Measurements from ENCODE around the gene SURF6. TPM values are rescaled to one million over a fixed set of nuclear protein-coding genes. Genes with fewer than 3 reads are reported as not detected.
A peak's percentile ranks its signal among the peaks of the same experiment; 100 is the strongest.

The SURF6 gene
- total RNA-seq, 1 donor from 2014 or later, result 15.0 TPM

DNA sequence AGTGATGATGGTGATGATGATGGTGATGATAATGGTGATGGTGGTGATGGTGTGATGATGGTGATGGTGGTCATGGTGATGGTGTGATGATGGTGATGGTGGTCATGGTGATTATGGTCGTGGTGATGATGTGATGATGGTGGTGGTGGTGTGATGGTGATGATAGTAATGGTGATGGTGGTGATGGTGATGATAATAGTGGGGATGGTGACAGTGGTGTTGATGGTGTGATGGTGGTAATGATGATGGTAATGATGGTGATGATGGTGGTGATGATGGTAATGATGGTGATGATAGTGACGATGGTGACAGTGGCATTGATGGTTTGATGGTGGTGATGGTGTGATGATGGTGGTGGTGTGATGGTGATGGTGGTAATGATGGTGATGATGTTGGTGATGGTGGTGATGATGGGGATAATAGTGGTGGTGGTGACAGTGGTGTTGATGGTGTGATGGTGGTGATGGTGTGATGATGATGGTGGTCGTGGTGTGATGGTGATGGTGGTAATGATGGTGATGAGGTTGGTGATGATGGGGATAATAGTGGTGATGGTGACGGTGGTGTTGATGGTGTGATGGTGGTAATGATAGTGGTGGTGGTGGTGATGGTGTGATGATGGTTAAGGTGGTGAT lies 46.6 kb upstream of the SURF6 start:
- peaks cover 4% of the 10 kb centered on the region for H3K27me3 Mint-ChIP-seq (ENCODE audit: unreplicated experiment)
- H3K9me3 Mint-ChIP-seq (ENCODE audit: unreplicated experiment), result no peaks in the 10 kb centered on the region

DNA sequence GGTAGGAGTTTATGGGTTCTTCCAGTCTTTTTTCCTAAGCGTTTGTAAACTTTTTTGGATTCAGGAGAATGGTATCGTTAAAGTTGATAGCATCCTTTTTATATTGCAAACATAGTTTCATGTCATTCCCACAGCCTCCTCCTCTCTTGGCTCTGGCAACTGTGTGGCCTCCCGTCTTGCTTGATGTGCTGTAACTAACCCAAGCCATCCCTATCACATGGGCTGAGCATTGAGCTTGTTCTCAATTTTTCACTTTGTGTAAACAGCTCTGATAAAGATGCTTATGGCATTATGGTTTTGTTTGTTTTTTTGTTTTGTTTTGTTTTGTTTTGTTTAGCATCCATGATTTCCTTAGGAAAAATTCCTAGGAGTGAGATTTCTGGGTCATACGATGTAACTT lies 44.7 kb upstream of the SURF6 start:
- TF ChIP-seq, protein P1, sequence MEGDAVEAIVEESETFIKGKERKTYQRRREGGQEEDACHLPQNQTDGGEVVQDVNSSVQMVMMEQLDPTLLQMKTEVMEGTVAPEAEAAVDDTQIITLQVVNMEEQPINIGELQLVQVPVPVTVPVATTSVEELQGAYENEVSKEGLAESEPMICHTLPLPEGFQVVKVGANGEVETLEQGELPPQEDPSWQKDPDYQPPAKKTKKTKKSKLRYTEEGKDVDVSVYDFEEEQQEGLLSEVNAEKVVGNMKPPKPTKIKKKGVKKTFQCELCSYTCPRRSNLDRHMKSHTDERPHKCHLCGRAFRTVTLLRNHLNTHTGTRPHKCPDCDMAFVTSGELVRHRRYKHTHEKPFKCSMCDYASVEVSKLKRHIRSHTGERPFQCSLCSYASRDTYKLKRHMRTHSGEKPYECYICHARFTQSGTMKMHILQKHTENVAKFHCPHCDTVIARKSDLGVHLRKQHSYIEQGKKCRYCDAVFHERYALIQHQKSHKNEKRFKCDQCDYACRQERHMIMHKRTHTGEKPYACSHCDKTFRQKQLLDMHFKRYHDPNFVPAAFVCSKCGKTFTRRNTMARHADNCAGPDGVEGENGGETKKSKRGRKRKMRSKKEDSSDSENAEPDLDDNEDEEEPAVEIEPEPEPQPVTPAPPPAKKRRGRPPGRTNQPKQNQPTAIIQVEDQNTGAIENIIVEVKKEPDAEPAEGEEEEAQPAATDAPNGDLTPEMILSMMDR (IDR thresholded peaks at IDR 0.05; ENCODE audit: partially characterized antibody, unreplicated experiment), result no peak
- H3K9me3 Mint-ChIP-seq (ENCODE audit: unreplicated experiment), result no peaks in the 10 kb centered on the region
- H3K4me3 Mint-ChIP-seq (ENCODE audit: unreplicated experiment), result no peak overlapping the region
- DNase-seq, result no peak
- no peak overlapping the region for H3K27ac Mint-ChIP-seq (ENCODE audit: unreplicated experiment)
- no peaks in the 10 kb centered on the region for H3K36me3 Mint-ChIP-seq (ENCODE audit: unreplicated experiment)
- H3K4me1 Mint-ChIP-seq (ENCODE audit: low read depth, unreplicated experiment), result no peaks in the 10 kb centered on the region
- peaks cover 3% of the 10 kb centered on the region for H3K27me3 Mint-ChIP-seq (ENCODE audit: unreplicated experiment)

More for the DNA sequence above, 46.6 kb upstream of the SURF6 start:
- TF ChIP-seq, protein P1 (IDR thresholded peaks at IDR 0.05; ENCODE audit: partially characterized antibody, unreplicated experiment), result no peak
- Mint-ChIP-seq H3K4me3 (ENCODE audit: unreplicated experiment) (no peak overlapping the region), H3K36me3 (ENCODE audit: unreplicated experiment) (no peaks in the 10 kb centered on the region), H3K4me1 (ENCODE audit: low read depth, unreplicated experiment) (no peaks in the 10 kb centered on the region), H3K27ac (ENCODE audit: unreplicated experiment) (no peak overlapping the region)
- DNase-seq, result no peak

DNA sequence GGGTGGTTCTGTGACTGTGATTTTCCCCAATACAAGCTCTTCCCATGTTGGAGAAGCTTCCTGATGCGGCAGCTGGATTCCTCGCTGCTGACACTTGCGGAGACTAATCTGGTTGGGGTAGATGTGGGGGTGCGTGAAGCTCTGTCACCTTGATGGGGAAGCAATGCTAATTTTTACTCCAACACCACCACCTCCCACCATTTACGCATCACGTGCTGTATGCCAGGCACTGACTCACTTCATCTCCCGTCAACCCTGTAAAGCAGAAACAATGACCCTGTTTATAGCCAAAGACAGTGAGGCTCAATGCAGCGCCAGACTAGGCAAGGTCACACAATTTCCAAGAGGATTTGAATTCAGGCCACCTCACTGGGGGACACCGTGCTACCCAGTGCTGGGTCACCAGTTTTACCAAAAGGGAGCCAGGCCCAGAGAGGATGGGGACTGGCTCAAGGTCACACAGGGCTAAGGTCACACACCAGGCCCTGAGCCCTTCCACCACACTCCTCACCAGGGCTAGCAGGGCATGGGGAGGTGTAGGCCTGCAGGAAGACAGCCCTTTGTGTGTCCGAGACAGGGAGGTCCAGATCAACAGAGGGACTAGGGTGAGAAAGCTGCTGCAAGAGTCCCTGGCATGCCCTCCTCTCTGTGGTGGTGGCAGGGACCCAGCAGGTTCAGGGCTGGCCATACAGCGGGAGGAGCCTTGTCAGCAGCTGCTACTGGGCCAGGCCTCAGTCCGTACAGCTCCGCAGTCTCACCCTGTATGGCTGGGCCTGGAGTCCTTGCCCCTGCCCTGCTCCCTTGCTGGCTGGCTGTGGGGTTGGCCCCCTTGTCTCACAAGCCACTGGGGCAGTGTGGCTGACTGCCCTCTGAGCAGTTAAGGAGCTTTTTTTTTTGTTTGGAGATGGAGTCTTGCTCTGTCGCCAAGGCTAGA lies 43.4 kb upstream of the SURF6 start:
- Mint-ChIP-seq H3K4me1 (ENCODE audit: low read depth, unreplicated experiment) (no peaks in the 10 kb centered on the region), H3K4me3 (ENCODE audit: unreplicated experiment) (no peak overlapping the region), H3K9me3 (ENCODE audit: unreplicated experiment) (peaks cover 3% of the 10 kb centered on the region), H3K27me3 (ENCODE audit: unreplicated experiment) (peaks cover 3% of the 10 kb centered on the region), H3K27ac (ENCODE audit: unreplicated experiment) (peak overlapping the region; percentile 17), H3K36me3 (ENCODE audit: unreplicated experiment) (no peaks in the 10 kb centered on the region)
- DNase-seq, result no peak
- TF ChIP-seq, protein P1 (IDR thresholded peaks at IDR 0.05; ENCODE audit: partially characterized antibody, unreplicated experiment), result no peak

DNA sequence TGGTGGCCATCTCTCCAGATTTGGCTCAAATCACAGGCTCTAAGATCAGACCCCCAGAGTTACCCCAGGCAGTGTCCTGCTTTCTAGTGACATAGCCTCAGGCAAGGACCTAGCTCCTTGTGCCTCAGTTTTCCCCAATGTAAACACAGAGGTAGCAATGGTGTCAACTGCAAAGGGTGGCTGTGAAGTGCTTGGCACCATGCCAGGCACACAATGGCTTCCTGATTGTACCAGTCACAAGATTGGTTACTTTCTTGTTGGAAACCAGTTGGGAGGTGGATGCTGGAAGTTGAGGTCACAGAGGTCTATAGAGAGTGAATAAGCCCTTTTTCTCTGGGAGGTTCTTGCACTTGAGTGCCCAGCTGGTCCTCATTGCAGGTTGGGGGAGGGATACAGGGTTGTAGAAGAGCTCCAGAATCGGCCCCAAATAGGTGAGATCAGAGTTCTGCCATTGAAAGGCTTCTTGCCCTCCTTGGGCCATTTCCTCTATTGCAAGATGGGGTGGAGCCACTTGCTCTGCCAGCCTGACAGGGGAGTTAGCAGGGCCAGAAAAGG lies 42.5 kb upstream of the SURF6 start:
- TF ChIP-seq, protein P1 (IDR thresholded peaks at IDR 0.05; ENCODE audit: partially characterized antibody, unreplicated experiment), result no peak
- Mint-ChIP-seq H3K9me3 (ENCODE audit: unreplicated experiment) (peaks cover 3% of the 10 kb centered on the region), H3K27ac (ENCODE audit: unreplicated experiment) (peak overlapping the region; percentile 17), H3K36me3 (ENCODE audit: unreplicated experiment) (no peaks in the 10 kb centered on the region), H3K27me3 (ENCODE audit: unreplicated experiment) (peaks cover 3% of the 10 kb centered on the region), H3K4me1 (ENCODE audit: low read depth, unreplicated experiment) (no peaks in the 10 kb centered on the region), H3K4me3 (ENCODE audit: unreplicated experiment) (no peak overlapping the region)
- DNase-seq, result no peak
